GM19239 (cell line): ENCODE results near the gene HLCS.
A peak's percentile ranks its signal among the peaks of the same experiment; 100 is the strongest.
"Not testable (repeated sequence)": the region's sequence is repeated elsewhere in the genome, so short reads cannot be mapped to it uniquely, and the experiment has no call there.

ENCODE experiments used
- DNase-seq: peaks from one replicate; pipeline ENCODE4 v3.0.0; 2011; ENCODE audit warnings: low spot score; ENCODE audit not compliant: insufficient read length
- FAIRE-seq: peaks from 2 replicates; lab custom pipeline; 2011; peaks lifted over from hg19 to GRCh38; lab: Jason Lieb, UNC

Gene HLCS

GRCh38 chr21:36960676-36961284 lies 5.7 kb downstream of the HLCS start:
- FAIRE-seq: no peak
- no peak for DNase-seq

- FAIRE-seq (no peak), DNase-seq (no peak)
Observed at GRCh38 chr21:36959020-36959835, 7.2 kb downstream of the HLCS start.

GRCh38 chr21:36955783-36956182 lies 10.7 kb downstream of the HLCS start:
- DNase-seq: no peak
- FAIRE-seq: no peak

- not testable (repeated sequence) for DNase-seq, FAIRE-seq
Observed at GRCh38 chr21:36952331-36952730, 14.1 kb downstream of the HLCS start.

GRCh38 chr21:36949171-36950141 lies 17.0 kb downstream of the HLCS start:
- no peak for DNase-seq
- FAIRE-seq: no peak

- DNase-seq (no peak), FAIRE-seq (no peak)
Observed at GRCh38 chr21:36948686-36949085, 17.8 kb downstream of the HLCS start.

GRCh38 chr21:36946949-36947356 lies 19.5 kb downstream of the HLCS start:
- FAIRE-seq (no peak), DNase-seq (no peak)

- FAIRE-seq (no peak), DNase-seq (no peak)
Observed at GRCh38 chr21:36945496-36946138, 20.9 kb downstream of the HLCS start.

GRCh38 chr21:36936361-36937135 lies 29.9 kb downstream of the HLCS start:
- no peak for DNase-seq
- no peak for FAIRE-seq

- FAIRE-seq: no peak
- no peak for DNase-seq
Observed at GRCh38 chr21:36934864-36935420, 31.5 kb downstream of the HLCS start.

- FAIRE-seq: no peak
Observed at GRCh38 chr21:36932161-36932816, 34.2 kb downstream of the HLCS start.

GRCh38 chr21:36929622-36930021 lies 36.8 kb downstream of the HLCS start:
- no peak for DNase-seq
- no peak for FAIRE-seq

More at GRCh38 chr21:36932161-36932816, 34.2 kb downstream of the HLCS start:
- DNase-seq: no peak

GRCh38 chr21:36928960-36929359 lies 37.5 kb downstream of the HLCS start:
- FAIRE-seq: no peak
- no peak for DNase-seq

GRCh38 chr21:36927719-36928117 lies 38.8 kb downstream of the HLCS start:
- FAIRE-seq (peak; percentile 77), DNase-seq (peak; percentile 57)

- no peak for FAIRE-seq
- no peak for DNase-seq
Observed at GRCh38 chr21:36926989-36927718, 39.3 kb downstream of the HLCS start.

- FAIRE-seq: no peak
Observed at GRCh38 chr21:36923270-36923669, 43.2 kb downstream of the HLCS start.

GRCh38 chr21:36922861-36923260 lies 43.6 kb downstream of the HLCS start:
- no peak for DNase-seq
- FAIRE-seq: no peak

More at GRCh38 chr21:36923270-36923669, 43.2 kb downstream of the HLCS start:
- no peak for DNase-seq

GRCh38 chr21:36918291-36918690 lies 48.2 kb downstream of the HLCS start:
- no peak for DNase-seq
- FAIRE-seq: no peak
